GM23338 (cell line): ENCODE measurements around the gene LASP1NB.

Source experiments
- CREB1 ChIP-seq: fragments of 250-450 bp; sonication (Bioruptor Pico); IDR thresholded peaks from 2 replicates; pipeline ENCODE4 v1.5.0; 2020; ENCODE audit warnings: low read depth, mild to moderate bottlenecking, moderate library complexity
- EZH2 ChIP-seq: fragments of 200-600 bp; sonication (generic); IDR thresholded peaks from one replicate; pipeline ENCODE4 v1.8.0; 2017; ENCODE audit warnings: antibody characterized with exemption, mild to moderate bottlenecking, low read depth; ENCODE audit not compliant: unreplicated experiment
- EZH2phosphoT487 ChIP-seq: fragments of 200-600 bp; sonication (generic); IDR thresholded peaks from one replicate; pipeline ENCODE4 v1.8.1; 2018; ENCODE audit warnings: antibody characterized with exemption; ENCODE audit not compliant: unreplicated experiment
- JUNB ChIP-seq: IDR thresholded peaks from one replicate; pipeline ENCODE4 v1.6.1; 2016; ENCODE audit warnings: antibody characterized with exemption; ENCODE audit not compliant: unreplicated experiment
- NANOG ChIP-seq: IDR thresholded peaks from 2 replicates; pipeline ENCODE4 v1.6.1; 2016; ENCODE audit warnings: antibody characterized with exemption, borderline replicate concordance
- POLR2AphosphoS5 ChIP-seq: IDR thresholded peaks from 2 replicates; pipeline ENCODE4 v1.6.1; 2016; ENCODE audit warnings: antibody characterized with exemption, low read depth
- REST ChIP-seq: IDR thresholded peaks from one replicate; pipeline ENCODE4 v1.6.1; 2018; ENCODE audit warnings: antibody characterized with exemption; ENCODE audit not compliant: unreplicated experiment
- STAT1 ChIP-seq: IDR thresholded peaks from one replicate; pipeline ENCODE4 v1.6.1; 2016; ENCODE audit warnings: antibody characterized with exemption; ENCODE audit not compliant: unreplicated experiment
- ZNF114 ChIP-seq: fragments of 250-450 bp; sonication (Bioruptor Pico); IDR thresholded peaks from 2 replicates; pipeline ENCODE4 v1.5.0; 2020; ENCODE audit warnings: mild to moderate bottlenecking, moderate library complexity
- ZNF331 ChIP-seq: fragments of 250-450 bp; sonication (Bioruptor Pico); IDR thresholded peaks from 2 replicates; pipeline ENCODE4 v1.5.0; 2020; ENCODE audit warnings: low read depth, mild to moderate bottlenecking, moderate library complexity
- TF ChIP-seq, protein P1 (sequence below), 2 experiments: fragments of 200-600 bp in 1 of 2; sonication (generic) in 1 of 2; conservative IDR thresholded peaks; 2 replicates each; pipeline versions ENCODE4 v1.5.1 to v1.6.1; 2016 to 2017; ENCODE audit warnings: antibody characterized with exemption in 2 of 2, low read depth in 2 of 2, mild to moderate bottlenecking in 2 of 2, moderate library complexity in 1 of 2

GRCh38 chr17:38967290-38967738, 41.9 kb downstream of the LASP1NB start, which contains the start of gene FBXO47:
- TF ChIP-seq, protein P1, sequence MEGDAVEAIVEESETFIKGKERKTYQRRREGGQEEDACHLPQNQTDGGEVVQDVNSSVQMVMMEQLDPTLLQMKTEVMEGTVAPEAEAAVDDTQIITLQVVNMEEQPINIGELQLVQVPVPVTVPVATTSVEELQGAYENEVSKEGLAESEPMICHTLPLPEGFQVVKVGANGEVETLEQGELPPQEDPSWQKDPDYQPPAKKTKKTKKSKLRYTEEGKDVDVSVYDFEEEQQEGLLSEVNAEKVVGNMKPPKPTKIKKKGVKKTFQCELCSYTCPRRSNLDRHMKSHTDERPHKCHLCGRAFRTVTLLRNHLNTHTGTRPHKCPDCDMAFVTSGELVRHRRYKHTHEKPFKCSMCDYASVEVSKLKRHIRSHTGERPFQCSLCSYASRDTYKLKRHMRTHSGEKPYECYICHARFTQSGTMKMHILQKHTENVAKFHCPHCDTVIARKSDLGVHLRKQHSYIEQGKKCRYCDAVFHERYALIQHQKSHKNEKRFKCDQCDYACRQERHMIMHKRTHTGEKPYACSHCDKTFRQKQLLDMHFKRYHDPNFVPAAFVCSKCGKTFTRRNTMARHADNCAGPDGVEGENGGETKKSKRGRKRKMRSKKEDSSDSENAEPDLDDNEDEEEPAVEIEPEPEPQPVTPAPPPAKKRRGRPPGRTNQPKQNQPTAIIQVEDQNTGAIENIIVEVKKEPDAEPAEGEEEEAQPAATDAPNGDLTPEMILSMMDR (conservative IDR thresholded peaks at IDR 0.05; ENCODE audit: low read depth in 2 of 2): peak in 1 of 2 experiments; percentile 43; a peak in 3 of 4 replicates
- TF ChIP-seq STAT1 (no peak), EZH2 (no peak), POLR2AphosphoS5 (peak; percentile 88), EZH2phosphoT487 (no peak), REST (no peak), NANOG (no peak), ZNF114 (CRISPR knock-in tag) (no peak), CREB1 (no peak), ZNF331 (CRISPR knock-in tag) (no peak), JUNB (no peak)
